Gastrocnemius medialis (tissue), 4 donors: ENCODE data around the gene KCNAB3.

ENCODE experiments used
- POLR2A ChIP-seq, 2 donors: fragments of 450-650 bp; IDR thresholded peaks; one replicate each; pipeline ENCODE4 v1.6.1; 2017; ENCODE audit warnings: antibody characterized with exemption in 2 of 2, mild to moderate bottlenecking in 2 of 2, moderate library complexity in 2 of 2
- TF ChIP-seq, protein P1 (sequence below), 5 experiments: fragments of 450-650 bp in 3 of 5; fragments of 200-600 bp in 2 of 5; sonication (generic) in 2 of 5; IDR thresholded peaks in 4 of 5; conservative IDR thresholded peaks in 1 of 5; 1 replicate in 4 of 5; 2 replicates in 1 of 5; pipeline ENCODE4 v1.5.1; 2016 to 2019; ENCODE audit warnings: antibody characterized with exemption in 5 of 5, mild to moderate bottlenecking in 3 of 5, moderate library complexity in 3 of 5

DNA sequence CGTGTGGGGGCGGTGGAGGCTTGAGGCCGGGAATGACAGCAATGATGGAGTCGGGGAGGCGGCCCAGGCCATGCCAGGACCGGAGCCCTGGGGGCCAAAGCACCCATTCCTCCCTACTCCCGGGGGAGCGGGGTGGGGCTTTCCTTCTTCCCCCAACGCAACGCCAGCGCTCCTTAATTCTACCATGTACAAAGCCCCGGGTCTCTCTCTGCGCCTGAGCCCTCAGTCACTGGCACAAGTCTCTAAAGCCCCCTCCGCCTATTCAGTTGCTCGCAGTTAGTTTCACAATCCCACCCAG, 13.3 kb downstream of the KCNAB3 start:
- TF ChIP-seq, protein P1, sequence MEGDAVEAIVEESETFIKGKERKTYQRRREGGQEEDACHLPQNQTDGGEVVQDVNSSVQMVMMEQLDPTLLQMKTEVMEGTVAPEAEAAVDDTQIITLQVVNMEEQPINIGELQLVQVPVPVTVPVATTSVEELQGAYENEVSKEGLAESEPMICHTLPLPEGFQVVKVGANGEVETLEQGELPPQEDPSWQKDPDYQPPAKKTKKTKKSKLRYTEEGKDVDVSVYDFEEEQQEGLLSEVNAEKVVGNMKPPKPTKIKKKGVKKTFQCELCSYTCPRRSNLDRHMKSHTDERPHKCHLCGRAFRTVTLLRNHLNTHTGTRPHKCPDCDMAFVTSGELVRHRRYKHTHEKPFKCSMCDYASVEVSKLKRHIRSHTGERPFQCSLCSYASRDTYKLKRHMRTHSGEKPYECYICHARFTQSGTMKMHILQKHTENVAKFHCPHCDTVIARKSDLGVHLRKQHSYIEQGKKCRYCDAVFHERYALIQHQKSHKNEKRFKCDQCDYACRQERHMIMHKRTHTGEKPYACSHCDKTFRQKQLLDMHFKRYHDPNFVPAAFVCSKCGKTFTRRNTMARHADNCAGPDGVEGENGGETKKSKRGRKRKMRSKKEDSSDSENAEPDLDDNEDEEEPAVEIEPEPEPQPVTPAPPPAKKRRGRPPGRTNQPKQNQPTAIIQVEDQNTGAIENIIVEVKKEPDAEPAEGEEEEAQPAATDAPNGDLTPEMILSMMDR (IDR thresholded peaks at IDR 0.05 in 4 of 5, conservative IDR thresholded peaks at IDR 0.05 in 1 of 5): no peak
- TF ChIP-seq POLR2A (IDR thresholded peaks at IDR 0.05): no peak
